ENCODE measurements around the gene NAP1L4. TPM values are rescaled to one million over a fixed set of nuclear protein-coding genes. Genes with fewer than 3 reads are reported as not detected.
A peak's percentile ranks its signal among the peaks of the same experiment; 100 is the strongest.

NAP1L4 gene
- total and polyA plus RNA-seq, 9 donors = 97.3 to 116 (median 107) TPM

- H3K9me3 ChIP-seq (replicated peaks; ENCODE audit: control insufficient read depth, low read depth, low read length) = no peaks in the 10 kb centered on the region
- 98% methylated on average over 5 of the region's 8 CpGs for WGBS (ENCODE audit: insufficient coverage)
- H3K36me3 ChIP-seq (ENCODE audit: control insufficient read depth, insufficient read depth, low read length) = peaks cover 54% of the 10 kb centered on the region
- H3K4me1 ChIP-seq (ENCODE audit: control insufficient read depth, insufficient read depth, low read length) = peaks cover 18% of the 10 kb centered on the region
- no peak overlapping the region for H3K27ac ChIP-seq (ENCODE audit: low read length)
- DNase-seq = no peak
- no peaks in the 10 kb centered on the region for H3K27me3 ChIP-seq (ENCODE audit: control insufficient read depth, insufficient read depth, low read length)
- no peak overlapping the region for H3K4me3 ChIP-seq (ENCODE audit: low read length)
Observed at GRCh38 chr11:3002871-3003270, 10.7 kb upstream of the NAP1L4 start.

- no peak for DNase-seq
- 86% methylated on average over 5 of the region's 8 CpGs for WGBS (ENCODE audit: insufficient coverage)
- Histone ChIP-seq H3K4me1 (ENCODE audit: control insufficient read depth, insufficient read depth, low read length) (peaks cover 18% of the 10 kb centered on the region), H3K27me3 (ENCODE audit: control insufficient read depth, insufficient read depth, low read length) (no peaks in the 10 kb centered on the region), H3K4me3 (ENCODE audit: low read length) (no peak overlapping the region), H3K9me3 (replicated peaks; ENCODE audit: control insufficient read depth, low read depth, low read length) (no peaks in the 10 kb centered on the region), H3K36me3 (ENCODE audit: control insufficient read depth, insufficient read depth, low read length) (peaks cover 52% of the 10 kb centered on the region), H3K27ac (ENCODE audit: low read length) (no peak overlapping the region)
Observed at GRCh38 chr11:3002351-3002861, 10.3 kb upstream of the NAP1L4 start.

GRCh38 chr11:3001496-3001895 is 9.4 kb upstream of the NAP1L4 start:
- Histone ChIP-seq H3K4me3 (ENCODE audit: low read length) (no peak overlapping the region), H3K27ac (ENCODE audit: low read length) (no peak overlapping the region), H3K9me3 (replicated peaks; ENCODE audit: control insufficient read depth, low read depth, low read length) (no peaks in the 10 kb centered on the region), H3K27me3 (ENCODE audit: control insufficient read depth, insufficient read depth, low read length) (no peaks in the 10 kb centered on the region), H3K36me3 (ENCODE audit: control insufficient read depth, insufficient read depth, low read length) (peaks cover 51% of the 10 kb centered on the region), H3K4me1 (ENCODE audit: control insufficient read depth, insufficient read depth, low read length) (peaks cover 18% of the 10 kb centered on the region)
- no peak for DNase-seq
- WGBS (ENCODE audit: insufficient coverage) = 100% methylated on average over 1 of the region's 6 CpGs

GRCh38 chr11:3000032-3000961 is 8.2 kb upstream of the NAP1L4 start:
- Histone ChIP-seq H3K27ac (ENCODE audit: low read length) (peak overlapping the region; percentile 13), H3K36me3 (ENCODE audit: control insufficient read depth, insufficient read depth, low read length) (peaks cover 47% of the 10 kb centered on the region), H3K4me1 (ENCODE audit: control insufficient read depth, insufficient read depth, low read length) (peaks cover 18% of the 10 kb centered on the region), H3K4me3 (ENCODE audit: low read length) (no peak overlapping the region), H3K9me3 (replicated peaks; ENCODE audit: control insufficient read depth, low read depth, low read length) (no peaks in the 10 kb centered on the region), H3K27me3 (ENCODE audit: control insufficient read depth, insufficient read depth, low read length) (no peaks in the 10 kb centered on the region)
- DNase-seq = peak; percentile 68
- 75% methylated on average over 15 of the region's 17 CpGs for WGBS (ENCODE audit: insufficient coverage)

- 93% methylated on average over 8 of the region's 10 CpGs for WGBS (ENCODE audit: insufficient coverage)
- H3K36me3 ChIP-seq (ENCODE audit: control insufficient read depth, insufficient read depth, low read length) = peaks cover 45% of the 10 kb centered on the region
Observed at GRCh38 chr11:2999464-2999998, 7.4 kb upstream of the NAP1L4 start.

GRCh38 chr11:2998073-2998850 is 6.1 kb upstream of the NAP1L4 start:
- Histone ChIP-seq H3K4me3 (ENCODE audit: low read length) (no peak overlapping the region), H3K36me3 (ENCODE audit: control insufficient read depth, insufficient read depth, low read length) (peaks cover 32% of the 10 kb centered on the region), H3K4me1 (ENCODE audit: control insufficient read depth, insufficient read depth, low read length) (peaks cover 18% of the 10 kb centered on the region), H3K27ac (ENCODE audit: low read length) (no peak overlapping the region), H3K9me3 (replicated peaks; ENCODE audit: control insufficient read depth, low read depth, low read length) (no peaks in the 10 kb centered on the region), H3K27me3 (ENCODE audit: control insufficient read depth, insufficient read depth, low read length) (no peaks in the 10 kb centered on the region)
- 91% methylated on average over 4 of the region's 7 CpGs for WGBS (ENCODE audit: insufficient coverage)
- no peak for DNase-seq

More at GRCh38 chr11:2999464-2999998, 7.4 kb upstream of the NAP1L4 start:
- Histone ChIP-seq H3K27me3 (ENCODE audit: control insufficient read depth, insufficient read depth, low read length) (no peaks in the 10 kb centered on the region), H3K4me1 (ENCODE audit: control insufficient read depth, insufficient read depth, low read length) (peaks cover 18% of the 10 kb centered on the region), H3K27ac (ENCODE audit: low read length) (no peak overlapping the region), H3K9me3 (replicated peaks; ENCODE audit: control insufficient read depth, low read depth, low read length) (no peaks in the 10 kb centered on the region), H3K4me3 (ENCODE audit: low read length) (no peak overlapping the region)
- DNase-seq = no peak

- WGBS (ENCODE audit: insufficient coverage) = 77% methylated on average over 4 of the region's 4 CpGs
- Histone ChIP-seq H3K27ac (ENCODE audit: low read length) (no peak overlapping the region), H3K9me3 (replicated peaks; ENCODE audit: control insufficient read depth, low read depth, low read length) (no peaks in the 10 kb centered on the region), H3K4me3 (ENCODE audit: low read length) (no peak overlapping the region), H3K36me3 (ENCODE audit: control insufficient read depth, insufficient read depth, low read length) (peaks cover 24% of the 10 kb centered on the region), H3K27me3 (ENCODE audit: control insufficient read depth, insufficient read depth, low read length) (no peaks in the 10 kb centered on the region), H3K4me1 (ENCODE audit: control insufficient read depth, insufficient read depth, low read length) (peaks cover 23% of the 10 kb centered on the region)
- DNase-seq = no peak
Observed at GRCh38 chr11:2997406-2997805, 5.3 kb upstream of the NAP1L4 start.

- Histone ChIP-seq H3K9me3 (replicated peaks; ENCODE audit: control insufficient read depth, low read depth, low read length) (no peaks in the 10 kb centered on the region), H3K36me3 (ENCODE audit: control insufficient read depth, insufficient read depth, low read length) (peaks cover 20% of the 10 kb centered on the region)
- DNase-seq = no peak
Observed at GRCh38 chr11:2996976-2997375, 4.8 kb upstream of the NAP1L4 start.

GRCh38 chr11:2995893-2996554 is 3.9 kb upstream of the NAP1L4 start:
- 78% methylated on average over 13 of the region's 14 CpGs for WGBS (ENCODE audit: insufficient coverage)
- Histone ChIP-seq H3K4me1 (ENCODE audit: control insufficient read depth, insufficient read depth, low read length) (peaks cover 18% of the 10 kb centered on the region), H3K27ac (ENCODE audit: low read length) (no peak overlapping the region), H3K4me3 (ENCODE audit: low read length) (no peak overlapping the region), H3K36me3 (ENCODE audit: control insufficient read depth, insufficient read depth, low read length) (peaks cover 12% of the 10 kb centered on the region), H3K9me3 (replicated peaks; ENCODE audit: control insufficient read depth, low read depth, low read length) (no peaks in the 10 kb centered on the region), H3K27me3 (ENCODE audit: control insufficient read depth, insufficient read depth, low read length) (no peaks in the 10 kb centered on the region)
- no peak for DNase-seq

More at GRCh38 chr11:2996976-2997375, 4.8 kb upstream of the NAP1L4 start:
- Histone ChIP-seq H3K27me3 (ENCODE audit: control insufficient read depth, insufficient read depth, low read length) (no peaks in the 10 kb centered on the region), H3K4me1 (ENCODE audit: control insufficient read depth, insufficient read depth, low read length) (peaks cover 23% of the 10 kb centered on the region), H3K27ac (ENCODE audit: low read length) (no peak overlapping the region), H3K4me3 (ENCODE audit: low read length) (no peak overlapping the region)
- 52% methylated on average over 6 of the region's 6 CpGs for WGBS (ENCODE audit: insufficient coverage)

Data from muscle of leg (tissue), 11 donors.